WTC11 (cell line): ENCODE data around the gene CAMK2A. TPM values are rescaled to one million over a fixed set of nuclear protein-coding genes. Genes with fewer than 3 reads are reported as not detected.

ENCODE experiments used
- ATAC-seq: fragments of 200-7000 bp; cut with Tn5 transposase; 2 replicates; pipeline ENCODE4 v1.10.0; 2021; ENCODE audit warnings: mild to moderate bottlenecking, moderate library complexity
- CTCF ChIA-PET: fragments of 300-600 bp; sonication (Branson Sonifier 250); formaldehyde crosslinking; loops from one replicate; lab custom pipeline; 2021; ENCODE audit warnings: antibody characterized with exemption; lab: Charles Lee
- POLR2A ChIA-PET: fragments of 350-600 bp; sonication (Branson Sonifier 250); formaldehyde crosslinking; loops from one replicate; lab custom pipeline; 2021; ENCODE audit warnings: antibody characterized with exemption; lab: Charles Lee
- DNase-seq: peaks from one replicate; pipeline ENCODE4 v3.0.0; 2021; ENCODE audit warnings: low spot score
- H3K27ac Mint-ChIP-seq: 2 replicates; pipeline ENCODE4 v1.8.0; 2021; ENCODE audit warnings: mixed read lengths
- H3K27me3 Mint-ChIP-seq: 2 replicates; pipeline ENCODE4 v1.8.0; 2021; ENCODE audit warnings: low read depth, mild to moderate bottlenecking, moderate library complexity, mixed read lengths
- H3K36me3 Mint-ChIP-seq: 2 replicates; pipeline ENCODE4 v1.8.0; 2021; ENCODE audit warnings: mixed read lengths
- H3K4me1 Mint-ChIP-seq: 2 replicates; pipeline ENCODE4 v1.8.0; 2022; ENCODE audit warnings: mixed read lengths
- H3K4me3 Mint-ChIP-seq: 2 replicates; pipeline ENCODE4 v1.8.0; 2021; ENCODE audit warnings: mild to moderate bottlenecking, moderate library complexity, mixed read lengths
- H3K9me3 Mint-ChIP-seq: 2 replicates; pipeline ENCODE4 v1.8.0; 2021; ENCODE audit warnings: mixed read lengths
- EMX1 ChIP-seq: fragments of 250-450 bp; sonication (Bioruptor Pico); IDR thresholded peaks from 2 replicates; pipeline ENCODE4 v1.8.0; 2021; ENCODE audit warnings: mild to moderate bottlenecking
- ETV6 ChIP-seq: sonication (generic); formaldehyde crosslinking; IDR thresholded peaks from 2 replicates; pipeline ENCODE4 v1.8.1; 2022; ENCODE audit warnings: mild to moderate bottlenecking, missing genetic modification reagents
- FOXP1 ChIP-seq: sonication (generic); formaldehyde crosslinking; IDR thresholded peaks from 2 replicates; pipeline ENCODE4 v1.8.0; 2022; ENCODE audit warnings: missing genetic modification reagents, mild to moderate bottlenecking, moderate library complexity, borderline replicate concordance
- HMGA2 ChIP-seq: fragments of 250-450 bp; sonication (Bioruptor Pico); IDR thresholded peaks from 2 replicates; pipeline ENCODE4 v1.4.0; 2021; ENCODE audit warnings: mild to moderate bottlenecking, moderate library complexity
- JUN ChIP-seq: sonication (generic); formaldehyde crosslinking; IDR thresholded peaks from 2 replicates; pipeline ENCODE4 v1.8.0; 2023; ENCODE audit warnings: mild to moderate bottlenecking, missing genetic modification reagents
- MXD4 ChIP-seq: fragments of 250-450 bp; sonication (Bioruptor Pico); IDR thresholded peaks from 2 replicates; pipeline ENCODE4 v1.8.0; 2021; ENCODE audit warnings: mild to moderate bottlenecking, moderate library complexity, borderline replicate concordance
- NFATC4 ChIP-seq: fragments of 250-450 bp; sonication (Bioruptor Pico); IDR thresholded peaks from 2 replicates; pipeline ENCODE4 v1.9.0; 2021; ENCODE audit warnings: mild to moderate bottlenecking
- NR1H2 ChIP-seq: sonication (generic); formaldehyde crosslinking; IDR thresholded peaks from 2 replicates; pipeline ENCODE4 v1.9.0; 2021; ENCODE audit warnings: mild to moderate bottlenecking, moderate library complexity, missing genetic modification reagents
- PRRX2 ChIP-seq: fragments of 250-450 bp; sonication (Bioruptor Pico); IDR thresholded peaks from 2 replicates; pipeline ENCODE4 v1.8.0; 2021; ENCODE audit warnings: mild to moderate bottlenecking
- SMAD3 ChIP-seq: sonication (generic); formaldehyde crosslinking; IDR thresholded peaks from 2 replicates; pipeline ENCODE4 v1.8.0; 2022; ENCODE audit warnings: missing genetic modification reagents, mild to moderate bottlenecking, borderline replicate concordance
- TEAD4 ChIP-seq: sonication (generic); formaldehyde crosslinking; IDR thresholded peaks from 2 replicates; pipeline ENCODE4 v1.8.0; 2022; ENCODE audit warnings: mild to moderate bottlenecking, missing genetic modification reagents
- ZNF121 ChIP-seq: sonication (generic); formaldehyde crosslinking; IDR thresholded peaks from 2 replicates; pipeline ENCODE4 v1.8.0; 2023; ENCODE audit warnings: missing genetic modification reagents
- ZNF317 ChIP-seq: sonication (generic); formaldehyde crosslinking; IDR thresholded peaks from 2 replicates; pipeline ENCODE4 v1.8.1; 2023; ENCODE audit warnings: low read depth, mild to moderate bottlenecking, moderate library complexity, missing genetic modification reagents, borderline replicate concordance
- ZNF396 ChIP-seq: fragments of 250-450 bp; sonication (Bioruptor Pico); IDR thresholded peaks from 2 replicates; pipeline ENCODE4 v1.8.0; 2021; ENCODE audit warnings: mild to moderate bottlenecking, moderate library complexity, borderline replicate concordance
- total RNA-seq: library from RNA; stranded (reverse); gene quantifications from 3 replicates; pipeline ENCODE4 v1.2.3, GENCODE V29; 2021
- TF ChIP-seq, protein P1 (sequence below): fragments of 250-450 bp; sonication (Bioruptor Pico); IDR thresholded peaks from 2 replicates; pipeline ENCODE4 v1.9.0; 2021; ENCODE audit warnings: mild to moderate bottlenecking
- TF ChIP-seq, protein P2 (sequence below): fragments of 250-450 bp; sonication (Bioruptor Pico); IDR thresholded peaks from 2 replicates; pipeline ENCODE4 v1.9.0; 2021; ENCODE audit warnings: mild to moderate bottlenecking
- TF ChIP-seq, protein P3 (sequence below): fragments of 250-450 bp; sonication (Bioruptor Pico); conservative IDR thresholded peaks from 2 replicates; pipeline ENCODE4 v1.9.0; 2021; ENCODE audit warnings: mild to moderate bottlenecking
- TF ChIP-seq, protein P4 (sequence below): sonication (generic); formaldehyde crosslinking; conservative IDR thresholded peaks from 2 replicates; pipeline ENCODE4 v1.8.1; 2022; ENCODE audit warnings: mild to moderate bottlenecking, missing genetic modification reagents
- TF ChIP-seq, protein P5 (sequence below): sonication (generic); formaldehyde crosslinking; IDR thresholded peaks from 2 replicates; pipeline ENCODE4 v1.8.0; 2023; ENCODE audit warnings: missing genetic modification reagents
- TF ChIP-seq, protein P6 (sequence below): sonication (generic); formaldehyde crosslinking; IDR thresholded peaks from 2 replicates; pipeline ENCODE4 v1.8.1; 2023; ENCODE audit warnings: mild to moderate bottlenecking, missing genetic modification reagents
- TF ChIP-seq, protein P7 (sequence below): fragments of 250-450 bp; sonication (Bioruptor Pico); IDR thresholded peaks from 2 replicates; pipeline ENCODE4 v2.1.2; 2022; ENCODE audit warnings: mild to moderate bottlenecking, moderate library complexity
- TF ChIP-seq, protein P8 (sequence below): sonication (generic); formaldehyde crosslinking; IDR thresholded peaks from 2 replicates; pipeline ENCODE4 v1.8.1; 2022; ENCODE audit warnings: mild to moderate bottlenecking, missing genetic modification reagents, moderate library complexity, borderline replicate concordance
- TF ChIP-seq, protein P9 (sequence below): fragments of 250-450 bp; sonication (Bioruptor Pico); IDR thresholded peaks from 2 replicates; pipeline ENCODE4 v1.9.0; 2021; ENCODE audit warnings: moderate library complexity, mild to moderate bottlenecking, inconsistent platforms, borderline replicate concordance

Gene CAMK2A
- total RNA-seq, 1 experiment from 2014 or later, result 0.13 TPM

DNA sequence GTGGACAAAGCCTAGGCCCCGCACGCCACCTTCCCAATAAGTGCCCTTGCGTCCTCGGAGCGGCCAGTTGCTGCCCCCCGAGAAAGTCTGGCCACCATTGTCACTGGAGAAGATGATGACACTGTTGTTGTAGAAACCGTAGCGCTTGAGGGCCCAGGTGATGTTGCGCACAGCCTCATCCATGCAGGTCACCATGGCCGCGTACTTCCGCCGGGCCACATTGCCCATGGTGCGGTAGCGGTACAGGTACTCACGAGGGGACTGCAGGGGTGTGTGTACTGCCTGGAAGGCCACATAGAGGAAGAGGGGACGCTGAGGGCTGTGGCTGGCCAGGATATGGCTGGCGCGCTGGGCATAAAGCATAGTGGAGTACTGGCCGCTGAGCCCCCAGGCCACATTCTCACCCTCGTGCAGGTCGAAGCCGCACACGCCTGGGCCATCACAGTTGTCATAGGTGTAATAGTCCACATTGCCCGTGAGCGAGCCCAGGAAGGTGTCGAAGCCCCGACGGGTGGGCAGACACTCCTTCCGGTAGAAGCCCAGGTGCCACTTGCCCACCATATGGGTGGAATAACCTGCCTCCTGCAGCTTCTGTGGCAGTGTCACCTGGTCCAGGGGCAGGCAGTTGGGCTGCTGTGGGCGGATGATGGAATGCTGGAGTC, 8.5 kb upstream of the CAMK2A start:
- DNase-seq (no peak), ATAC-seq (no peak)
- Mint-ChIP-seq H3K9me3 (no peaks in the 10 kb centered on the region), H3K27me3 (peaks cover 17% of the 10 kb centered on the region), H3K36me3 (no peaks in the 10 kb centered on the region), H3K27ac (no peak overlapping the region), H3K4me1 (peaks cover 28% of the 10 kb centered on the region), H3K4me3 (no peak overlapping the region)
- POLR2A ChIA-PET, result no interaction called here
- CTCF ChIA-PET, result interaction anchor here (2.7 kb wide), 1 partner anchor 8 kb away, joined by 13 read pairs; the partner anchor contains the start of gene CAMK2A
- TF ChIP-seq NR1H2 (CRISPR knock-in tag) (no peak), MXD4 (CRISPR knock-in tag) (no peak), SMAD3 (CRISPR knock-in tag) (no peak), HMGA2 (CRISPR knock-in tag) (no peak), ZNF121 (CRISPR knock-in tag) (no peak), EMX1 (no peak), ZNF317 (no peak), JUN (no peak)
- TF ChIP-seq, protein P1, sequence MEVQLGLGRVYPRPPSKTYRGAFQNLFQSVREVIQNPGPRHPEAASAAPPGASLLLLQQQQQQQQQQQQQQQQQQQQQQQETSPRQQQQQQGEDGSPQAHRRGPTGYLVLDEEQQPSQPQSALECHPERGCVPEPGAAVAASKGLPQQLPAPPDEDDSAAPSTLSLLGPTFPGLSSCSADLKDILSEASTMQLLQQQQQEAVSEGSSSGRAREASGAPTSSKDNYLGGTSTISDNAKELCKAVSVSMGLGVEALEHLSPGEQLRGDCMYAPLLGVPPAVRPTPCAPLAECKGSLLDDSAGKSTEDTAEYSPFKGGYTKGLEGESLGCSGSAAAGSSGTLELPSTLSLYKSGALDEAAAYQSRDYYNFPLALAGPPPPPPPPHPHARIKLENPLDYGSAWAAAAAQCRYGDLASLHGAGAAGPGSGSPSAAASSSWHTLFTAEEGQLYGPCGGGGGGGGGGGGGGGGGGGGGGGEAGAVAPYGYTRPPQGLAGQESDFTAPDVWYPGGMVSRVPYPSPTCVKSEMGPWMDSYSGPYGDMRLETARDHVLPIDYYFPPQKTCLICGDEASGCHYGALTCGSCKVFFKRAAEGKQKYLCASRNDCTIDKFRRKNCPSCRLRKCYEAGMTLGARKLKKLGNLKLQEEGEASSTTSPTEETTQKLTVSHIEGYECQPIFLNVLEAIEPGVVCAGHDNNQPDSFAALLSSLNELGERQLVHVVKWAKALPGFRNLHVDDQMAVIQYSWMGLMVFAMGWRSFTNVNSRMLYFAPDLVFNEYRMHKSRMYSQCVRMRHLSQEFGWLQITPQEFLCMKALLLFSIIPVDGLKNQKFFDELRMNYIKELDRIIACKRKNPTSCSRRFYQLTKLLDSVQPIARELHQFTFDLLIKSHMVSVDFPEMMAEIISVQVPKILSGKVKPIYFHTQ (CRISPR knock-in tag), result no peak
- TF ChIP-seq, protein P2, sequence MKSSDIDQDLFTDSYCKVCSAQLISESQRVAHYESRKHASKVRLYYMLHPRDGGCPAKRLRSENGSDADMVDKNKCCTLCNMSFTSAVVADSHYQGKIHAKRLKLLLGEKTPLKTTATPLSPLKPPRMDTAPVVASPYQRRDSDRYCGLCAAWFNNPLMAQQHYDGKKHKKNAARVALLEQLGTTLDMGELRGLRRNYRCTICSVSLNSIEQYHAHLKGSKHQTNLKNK, result no peak
- TF ChIP-seq, protein P3, sequence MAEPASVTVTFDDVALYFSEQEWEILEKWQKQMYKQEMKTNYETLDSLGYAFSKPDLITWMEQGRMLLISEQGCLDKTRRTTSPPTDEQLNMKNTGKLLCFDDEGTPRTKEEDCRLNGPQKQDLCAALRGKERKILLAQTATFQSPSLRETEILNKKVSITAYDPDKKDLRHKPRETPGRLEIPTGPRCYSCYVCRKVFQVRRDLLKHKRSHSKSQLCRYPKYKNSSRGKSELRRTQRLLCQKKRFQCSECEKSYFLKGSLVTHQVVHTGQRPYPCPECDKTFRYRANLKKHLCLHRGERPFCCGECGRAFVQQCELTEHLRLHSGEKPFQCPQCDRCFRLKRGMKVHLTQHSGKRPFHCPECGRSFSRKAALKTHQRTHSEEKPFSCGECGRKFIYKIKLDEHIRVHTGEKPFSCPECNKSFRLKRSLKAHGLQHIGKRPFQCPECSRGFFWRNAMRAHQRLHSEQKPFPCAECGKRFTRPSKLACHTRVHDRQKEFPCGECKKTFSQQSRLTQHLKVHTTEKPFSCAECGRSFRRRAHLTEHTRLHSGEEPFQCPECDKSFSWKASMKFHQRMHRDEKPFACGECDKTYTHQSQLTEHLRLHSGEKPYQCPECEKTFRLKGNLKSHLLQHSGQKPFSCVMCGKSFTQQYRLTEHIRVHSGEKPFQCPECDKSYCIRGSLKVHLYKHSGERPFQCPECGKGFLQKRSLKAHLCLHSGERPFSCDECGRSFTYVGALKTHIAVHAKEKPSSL (CRISPR knock-in tag), result no peak
- TF ChIP-seq, protein P4, sequence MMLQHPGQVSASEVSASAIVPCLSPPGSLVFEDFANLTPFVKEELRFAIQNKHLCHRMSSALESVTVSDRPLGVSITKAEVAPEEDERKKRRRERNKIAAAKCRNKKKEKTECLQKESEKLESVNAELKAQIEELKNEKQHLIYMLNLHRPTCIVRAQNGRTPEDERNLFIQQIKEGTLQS, result no peak
- TF ChIP-seq, protein P5, sequence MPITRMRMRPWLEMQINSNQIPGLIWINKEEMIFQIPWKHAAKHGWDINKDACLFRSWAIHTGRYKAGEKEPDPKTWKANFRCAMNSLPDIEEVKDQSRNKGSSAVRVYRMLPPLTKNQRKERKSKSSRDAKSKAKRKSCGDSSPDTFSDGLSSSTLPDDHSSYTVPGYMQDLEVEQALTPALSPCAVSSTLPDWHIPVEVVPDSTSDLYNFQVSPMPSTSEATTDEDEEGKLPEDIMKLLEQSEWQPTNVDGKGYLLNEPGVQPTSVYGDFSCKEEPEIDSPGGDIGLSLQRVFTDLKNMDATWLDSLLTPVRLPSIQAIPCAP (CRISPR knock-in tag), result no peak

DNA sequence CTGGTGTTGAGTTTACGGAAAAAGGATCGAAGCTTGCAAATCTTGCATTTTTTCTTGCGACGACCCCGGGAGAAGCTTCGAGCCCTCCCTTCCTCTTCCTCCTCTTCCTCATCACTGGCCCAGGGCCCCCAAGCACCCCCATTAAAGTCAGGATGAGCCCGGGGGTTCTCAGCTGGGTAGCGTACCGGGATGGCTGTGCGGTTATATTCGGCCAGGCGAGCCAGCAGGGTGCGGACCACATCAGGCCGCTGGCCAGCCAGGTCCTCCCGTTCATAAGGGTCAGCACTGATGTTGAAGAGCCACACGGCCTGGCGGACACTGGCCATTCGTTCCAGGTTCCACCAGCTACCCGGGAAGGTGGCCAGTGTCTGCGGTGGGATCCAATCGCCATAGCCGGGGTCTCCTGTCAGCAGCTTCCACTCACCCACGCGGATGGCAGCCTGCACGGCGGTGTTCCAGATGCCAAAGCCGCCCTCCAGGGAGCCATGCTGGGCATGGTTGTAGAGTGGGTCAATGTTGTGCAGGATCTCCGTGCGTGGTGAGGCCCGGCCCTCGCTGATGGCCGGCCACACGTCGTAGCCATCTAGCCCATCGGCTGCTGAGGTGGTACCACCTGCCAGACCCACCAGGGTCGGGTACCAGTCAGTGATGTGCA, 7.8 kb upstream of the CAMK2A start:
- Mint-ChIP-seq H3K27ac (no peak overlapping the region), H3K36me3 (no peaks in the 10 kb centered on the region), H3K9me3 (no peaks in the 10 kb centered on the region), H3K27me3 (peaks cover 17% of the 10 kb centered on the region), H3K4me3 (no peak overlapping the region), H3K4me1 (peaks cover 29% of the 10 kb centered on the region)
- DNase-seq (no peak), ATAC-seq (no peak)
- ChIA-PET POLR2A (no interaction called here), CTCF (no interaction called here)
- TF ChIP-seq, protein P6, sequence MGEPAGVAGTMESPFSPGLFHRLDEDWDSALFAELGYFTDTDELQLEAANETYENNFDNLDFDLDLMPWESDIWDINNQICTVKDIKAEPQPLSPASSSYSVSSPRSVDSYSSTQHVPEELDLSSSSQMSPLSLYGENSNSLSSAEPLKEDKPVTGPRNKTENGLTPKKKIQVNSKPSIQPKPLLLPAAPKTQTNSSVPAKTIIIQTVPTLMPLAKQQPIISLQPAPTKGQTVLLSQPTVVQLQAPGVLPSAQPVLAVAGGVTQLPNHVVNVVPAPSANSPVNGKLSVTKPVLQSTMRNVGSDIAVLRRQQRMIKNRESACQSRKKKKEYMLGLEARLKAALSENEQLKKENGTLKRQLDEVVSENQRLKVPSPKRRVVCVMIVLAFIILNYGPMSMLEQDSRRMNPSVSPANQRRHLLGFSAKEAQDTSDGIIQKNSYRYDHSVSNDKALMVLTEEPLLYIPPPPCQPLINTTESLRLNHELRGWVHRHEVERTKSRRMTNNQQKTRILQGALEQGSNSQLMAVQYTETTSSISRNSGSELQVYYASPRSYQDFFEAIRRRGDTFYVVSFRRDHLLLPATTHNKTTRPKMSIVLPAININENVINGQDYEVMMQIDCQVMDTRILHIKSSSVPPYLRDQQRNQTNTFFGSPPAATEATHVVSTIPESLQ (CRISPR knock-in tag), result no peak
- no peak for TF ChIP-seq NFATC4 (CRISPR knock-in tag)
- no peak for TF ChIP-seq TEAD4 (CRISPR knock-in tag)
- no peak for TF ChIP-seq ETV6 (CRISPR knock-in tag)
- TF ChIP-seq FOXP1 (CRISPR knock-in tag), result no peak
- TF ChIP-seq SMAD3 (CRISPR knock-in tag), result no peak
- TF ChIP-seq, protein P7, sequence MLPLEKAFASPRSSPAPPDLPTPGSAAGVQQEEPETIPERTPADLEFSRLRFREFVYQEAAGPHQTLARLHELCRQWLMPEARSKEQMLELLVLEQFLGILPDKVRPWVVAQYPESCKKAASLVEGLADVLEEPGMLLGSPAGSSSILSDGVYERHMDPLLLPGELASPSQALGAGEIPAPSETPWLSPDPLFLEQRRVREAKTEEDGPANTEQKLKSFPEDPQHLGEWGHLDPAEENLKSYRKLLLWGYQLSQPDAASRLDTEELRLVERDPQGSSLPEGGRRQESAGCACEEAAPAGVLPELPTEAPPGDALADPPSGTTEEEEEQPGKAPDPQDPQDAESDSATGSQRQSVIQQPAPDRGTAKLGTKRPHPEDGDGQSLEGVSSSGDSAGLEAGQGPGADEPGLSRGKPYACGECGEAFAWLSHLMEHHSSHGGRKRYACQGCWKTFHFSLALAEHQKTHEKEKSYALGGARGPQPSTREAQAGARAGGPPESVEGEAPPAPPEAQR (CRISPR knock-in tag), result no peak
- TF ChIP-seq JUN, result no peak
- no peak for TF ChIP-seq ZNF396
- TF ChIP-seq PRRX2 (CRISPR knock-in tag), result no peak
- TF ChIP-seq, protein P8, sequence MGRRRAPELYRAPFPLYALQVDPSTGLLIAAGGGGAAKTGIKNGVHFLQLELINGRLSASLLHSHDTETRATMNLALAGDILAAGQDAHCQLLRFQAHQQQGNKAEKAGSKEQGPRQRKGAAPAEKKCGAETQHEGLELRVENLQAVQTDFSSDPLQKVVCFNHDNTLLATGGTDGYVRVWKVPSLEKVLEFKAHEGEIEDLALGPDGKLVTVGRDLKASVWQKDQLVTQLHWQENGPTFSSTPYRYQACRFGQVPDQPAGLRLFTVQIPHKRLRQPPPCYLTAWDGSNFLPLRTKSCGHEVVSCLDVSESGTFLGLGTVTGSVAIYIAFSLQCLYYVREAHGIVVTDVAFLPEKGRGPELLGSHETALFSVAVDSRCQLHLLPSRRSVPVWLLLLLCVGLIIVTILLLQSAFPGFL (CRISPR knock-in tag), result no peak
- TF ChIP-seq, protein P9, sequence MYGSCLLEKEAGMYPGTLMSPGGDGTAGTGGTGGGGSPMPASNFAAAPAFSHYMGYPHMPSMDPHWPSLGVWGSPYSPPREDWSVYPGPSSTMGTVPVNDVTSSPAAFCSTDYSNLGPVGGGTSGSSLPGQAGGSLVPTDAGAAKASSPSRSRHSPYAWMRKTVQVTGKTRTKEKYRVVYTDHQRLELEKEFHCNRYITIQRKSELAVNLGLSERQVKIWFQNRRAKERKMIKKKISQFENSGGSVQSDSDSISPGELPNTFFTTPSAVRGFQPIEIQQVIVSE, result no peak
